Lower leg skin (tissue), 3 donors: Measurements from ENCODE around the gene FGGY.

ENCODE experiments used
- POLR2A ChIP-seq, 2 donors: fragments of 450-650 bp; IDR thresholded peaks; one replicate each; pipeline ENCODE4 v1.6.1; 2016 to 2017; ENCODE audit warnings: antibody characterized with exemption in 2 of 2, mild to moderate bottlenecking in 1 of 2, moderate library complexity in 1 of 2
- TF ChIP-seq, protein P1 (sequence below), 3 donors: fragments of 450-650 bp; IDR thresholded peaks; one replicate each; pipeline ENCODE4 v1.5.1; 2016; ENCODE audit warnings: antibody characterized with exemption in 3 of 3, mild to moderate bottlenecking in 3 of 3, moderate library complexity in 2 of 3

DNA sequence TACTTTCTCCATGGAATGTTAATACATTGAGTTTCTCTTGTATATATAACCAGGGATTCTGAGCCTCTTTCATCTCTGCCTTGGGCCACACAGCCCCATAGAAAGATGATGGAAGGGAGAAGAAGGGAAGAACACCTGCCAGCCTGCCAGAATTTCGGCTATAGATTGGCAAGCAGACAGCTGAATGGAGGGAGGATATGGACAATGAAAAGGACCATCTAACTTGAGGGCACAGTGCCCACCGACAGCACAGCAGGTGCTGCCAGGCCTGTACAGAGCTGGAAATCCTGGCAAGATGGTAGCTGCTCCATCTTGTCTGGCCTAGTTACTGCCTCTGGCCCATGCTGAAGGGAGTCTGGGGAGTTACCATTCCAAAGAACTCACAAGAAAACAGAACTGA, 244.3 kb downstream of the FGGY start:
- TF ChIP-seq, protein P1, sequence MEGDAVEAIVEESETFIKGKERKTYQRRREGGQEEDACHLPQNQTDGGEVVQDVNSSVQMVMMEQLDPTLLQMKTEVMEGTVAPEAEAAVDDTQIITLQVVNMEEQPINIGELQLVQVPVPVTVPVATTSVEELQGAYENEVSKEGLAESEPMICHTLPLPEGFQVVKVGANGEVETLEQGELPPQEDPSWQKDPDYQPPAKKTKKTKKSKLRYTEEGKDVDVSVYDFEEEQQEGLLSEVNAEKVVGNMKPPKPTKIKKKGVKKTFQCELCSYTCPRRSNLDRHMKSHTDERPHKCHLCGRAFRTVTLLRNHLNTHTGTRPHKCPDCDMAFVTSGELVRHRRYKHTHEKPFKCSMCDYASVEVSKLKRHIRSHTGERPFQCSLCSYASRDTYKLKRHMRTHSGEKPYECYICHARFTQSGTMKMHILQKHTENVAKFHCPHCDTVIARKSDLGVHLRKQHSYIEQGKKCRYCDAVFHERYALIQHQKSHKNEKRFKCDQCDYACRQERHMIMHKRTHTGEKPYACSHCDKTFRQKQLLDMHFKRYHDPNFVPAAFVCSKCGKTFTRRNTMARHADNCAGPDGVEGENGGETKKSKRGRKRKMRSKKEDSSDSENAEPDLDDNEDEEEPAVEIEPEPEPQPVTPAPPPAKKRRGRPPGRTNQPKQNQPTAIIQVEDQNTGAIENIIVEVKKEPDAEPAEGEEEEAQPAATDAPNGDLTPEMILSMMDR (IDR thresholded peaks at IDR 0.05): no peak
- TF ChIP-seq POLR2A (IDR thresholded peaks at IDR 0.05): no peak
